Muscle layer of duodenum (tissue), 2 donors: ENCODE results near the gene PARD6B.
"Not testable (repeated sequence)": the region's sequence is repeated elsewhere in the genome, so short reads cannot be mapped to it uniquely, and the experiment has no call there.

ENCODE experiments used
- H3K27ac ChIP-seq: one replicate; pipeline ENCODE4 v1.7.0; 2013; ENCODE audit warnings: mild to moderate bottlenecking, low read length
- H3K27me3 ChIP-seq: one replicate; pipeline ENCODE4 v1.7.0; 2013; ENCODE audit warnings: low read depth, mild to moderate bottlenecking, control low read depth, low read length
- H3K36me3 ChIP-seq, 2 donors: one replicate each; pipeline ENCODE4 v1.7.0; 2013; ENCODE audit warnings: low read length in 2 of 2, control low read depth in 1 of 2, mild to moderate bottlenecking in 1 of 2; ENCODE audit not compliant: insufficient read depth in 2 of 2, control insufficient read depth in 1 of 2
- H3K4me1 ChIP-seq, 2 donors: one replicate each; pipeline ENCODE4 v1.7.0; 2013; ENCODE audit warnings: low read length in 2 of 2, mild to moderate bottlenecking in 2 of 2, control low read depth in 1 of 2, moderate library complexity in 1 of 2; ENCODE audit not compliant: insufficient read depth in 2 of 2, control insufficient read depth in 1 of 2
- H3K4me3 ChIP-seq, 2 donors: one replicate each; pipeline ENCODE4 v1.7.0; 2013; ENCODE audit warnings: low read length in 2 of 2, low read depth in 1 of 2, mild to moderate bottlenecking in 1 of 2
- H3K9me3 ChIP-seq, 2 donors: one replicate each; pipeline ENCODE4 v1.7.0; 2013; ENCODE audit warnings: low read length in 2 of 2, control low read depth in 1 of 2, mild to moderate bottlenecking in 1 of 2; ENCODE audit not compliant: control insufficient read depth in 1 of 2
- donor health status: healthy.

PARD6B gene

GRCh38 chr20:50708845-50709635 lies 22.3 kb upstream of the PARD6B start:
- Histone ChIP-seq H3K4me1 (no peaks in the 10 kb centered on the region), H3K27ac (no peak overlapping the region), H3K27me3 (no peaks in the 10 kb centered on the region), H3K4me3 (no peak overlapping the region), H3K9me3 (no peaks in the 10 kb centered on the region), H3K36me3 (no peaks in the 10 kb centered on the region)

DNA sequence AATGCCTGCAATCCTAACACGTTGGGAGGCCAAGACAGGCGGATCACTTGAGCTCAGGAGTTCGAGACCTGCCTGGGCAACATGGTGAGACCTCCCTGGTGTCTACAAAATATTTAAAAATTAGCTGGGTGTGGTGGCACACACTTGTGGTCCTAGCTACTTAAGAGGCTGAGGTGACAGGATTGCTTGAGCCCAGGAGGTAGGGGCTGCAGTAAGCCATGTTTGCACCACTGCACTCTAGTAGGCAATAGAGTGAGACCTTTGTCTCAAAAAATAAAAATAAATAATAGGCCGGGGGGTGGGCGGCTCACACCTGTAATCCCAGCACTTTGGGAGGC lies 21.8 kb upstream of the PARD6B start:
- Histone ChIP-seq H3K4me1 (no peaks in the 10 kb centered on the region), H3K27me3 (no peaks in the 10 kb centered on the region), H3K4me3 (no peak overlapping the region), H3K27ac (no peak overlapping the region), H3K9me3 (no peaks in the 10 kb centered on the region), H3K36me3 (no peaks in the 10 kb centered on the region)

- H3K27me3 ChIP-seq, result no peaks in the 10 kb centered on the region
- H3K36me3 ChIP-seq, result no peaks in the 10 kb centered on the region
- no peak overlapping the region for H3K4me3 ChIP-seq
- no peak overlapping the region for H3K27ac ChIP-seq
- no peaks in the 10 kb centered on the region for H3K4me1 ChIP-seq
- no peaks in the 10 kb centered on the region for H3K9me3 ChIP-seq
Measured at GRCh38 chr20:50710492-50711063, 20.8 kb upstream of the PARD6B start.

DNA sequence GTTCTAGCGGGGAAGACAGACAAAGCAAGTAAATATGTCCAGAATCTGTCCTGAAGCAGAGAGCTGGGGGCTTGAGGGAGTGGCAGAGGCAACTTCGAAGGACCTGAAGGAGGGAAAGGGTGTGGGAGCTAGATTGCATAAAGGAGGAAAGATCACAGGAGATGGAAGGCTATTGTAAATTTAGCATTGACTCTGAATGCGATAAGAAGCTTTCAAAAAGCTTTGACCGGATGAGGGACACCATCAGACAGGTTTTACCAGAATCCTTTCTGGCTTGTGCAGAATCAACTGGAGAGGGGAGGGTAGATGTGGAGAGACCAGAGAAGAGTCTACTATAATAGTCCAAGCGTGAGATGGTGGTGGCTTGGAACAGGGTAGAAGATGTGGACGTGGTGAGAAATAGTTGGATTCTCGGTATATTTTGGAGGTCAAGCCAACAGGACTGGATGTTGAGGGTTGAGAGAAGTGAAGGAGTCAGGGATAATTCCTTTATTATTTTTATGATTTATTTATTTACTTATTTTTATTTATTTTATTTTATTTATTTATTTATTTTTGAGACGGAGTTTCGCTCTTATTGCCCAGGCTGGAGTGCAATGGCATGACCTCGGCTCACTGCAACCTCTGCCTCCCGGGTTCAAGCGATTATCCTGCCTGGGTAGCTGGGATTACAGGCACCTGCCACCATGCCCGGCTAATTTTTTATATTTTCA lies 20.1 kb upstream of the PARD6B start:
- H3K9me3 ChIP-seq, result no peaks in the 10 kb centered on the region
- no peak overlapping the region for H3K27ac ChIP-seq
- H3K27me3 ChIP-seq, result no peaks in the 10 kb centered on the region
- H3K4me3 ChIP-seq, result no peak overlapping the region
- no peaks in the 10 kb centered on the region for H3K36me3 ChIP-seq
- H3K4me1 ChIP-seq, result no peaks in the 10 kb centered on the region

DNA sequence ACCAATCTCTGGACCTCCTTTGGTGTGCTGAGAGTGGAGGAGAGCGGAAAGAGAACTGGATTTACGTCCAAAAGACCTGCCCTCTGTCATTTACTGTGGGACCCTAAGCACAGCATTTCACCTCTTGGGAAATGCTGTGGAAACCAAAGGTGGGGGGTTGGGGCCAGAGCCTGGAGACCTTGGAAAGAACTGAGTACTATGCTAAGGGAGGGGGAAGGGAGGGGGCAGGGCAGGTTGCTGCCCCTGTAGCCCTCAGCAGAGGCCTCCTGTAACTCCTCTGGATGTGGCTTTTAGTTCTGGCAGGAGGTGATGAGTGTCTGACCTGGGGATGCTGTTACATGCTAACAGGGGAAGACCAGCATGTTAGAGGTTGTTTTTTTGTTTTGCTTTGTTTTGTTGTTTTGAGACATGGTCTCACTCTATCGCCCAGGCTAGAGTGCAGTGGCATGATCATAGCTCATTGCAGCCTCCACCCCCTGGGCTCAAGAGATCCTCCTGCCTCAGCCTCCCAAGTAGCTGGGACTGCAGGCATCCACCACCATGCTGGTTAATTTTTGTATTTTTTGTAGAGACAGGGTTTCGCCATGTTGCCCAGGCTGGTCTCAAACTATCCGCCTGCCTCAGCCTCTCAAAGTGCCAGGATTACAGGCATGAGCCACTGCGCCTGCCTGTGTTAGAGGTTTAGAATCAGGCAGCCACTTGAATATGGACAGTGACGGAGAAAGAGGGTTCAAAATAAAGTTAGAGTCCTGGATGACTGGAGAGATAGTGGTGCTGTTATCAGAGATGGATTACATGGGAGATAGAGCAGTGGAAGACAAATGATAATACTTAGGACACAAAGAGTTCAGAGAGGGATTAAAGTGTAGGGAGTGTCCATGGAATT lies 18.4 kb upstream of the PARD6B start:
- Histone ChIP-seq H3K9me3 (no peaks in the 10 kb centered on the region), H3K27ac (no peak overlapping the region), H3K27me3 (no peaks in the 10 kb centered on the region), H3K36me3 (no peaks in the 10 kb centered on the region), H3K4me3 (no peak overlapping the region), H3K4me1 (no peaks in the 10 kb centered on the region)

DNA sequence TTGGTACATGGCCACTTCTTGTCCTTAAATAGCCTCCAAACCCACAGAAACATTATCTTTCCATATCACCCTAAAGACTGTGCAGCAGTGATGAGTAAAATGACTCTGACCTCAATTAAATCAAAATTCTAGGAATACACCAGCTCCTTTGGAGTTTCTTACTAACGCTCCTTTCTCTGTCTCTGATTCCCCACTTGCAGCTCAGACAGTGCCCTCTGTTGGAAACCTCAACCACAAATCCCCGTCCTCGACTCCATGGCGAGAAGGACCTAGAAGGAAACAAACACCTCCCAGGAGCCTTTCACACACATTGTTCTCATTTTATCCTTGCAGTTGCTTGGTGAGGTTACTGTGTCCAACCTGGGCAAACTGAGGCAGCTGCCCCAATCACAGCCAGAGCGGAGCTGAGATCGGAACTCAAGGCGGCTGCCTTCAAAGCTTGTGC lies 17.7 kb upstream of the PARD6B start:
- H3K27me3 ChIP-seq, result no peaks in the 10 kb centered on the region
- H3K4me3 ChIP-seq, result no peak overlapping the region
- H3K27ac ChIP-seq, result no peak overlapping the region
- H3K36me3 ChIP-seq, result no peaks in the 10 kb centered on the region
- no peaks in the 10 kb centered on the region for H3K4me1 ChIP-seq
- H3K9me3 ChIP-seq, result no peaks in the 10 kb centered on the region

DNA sequence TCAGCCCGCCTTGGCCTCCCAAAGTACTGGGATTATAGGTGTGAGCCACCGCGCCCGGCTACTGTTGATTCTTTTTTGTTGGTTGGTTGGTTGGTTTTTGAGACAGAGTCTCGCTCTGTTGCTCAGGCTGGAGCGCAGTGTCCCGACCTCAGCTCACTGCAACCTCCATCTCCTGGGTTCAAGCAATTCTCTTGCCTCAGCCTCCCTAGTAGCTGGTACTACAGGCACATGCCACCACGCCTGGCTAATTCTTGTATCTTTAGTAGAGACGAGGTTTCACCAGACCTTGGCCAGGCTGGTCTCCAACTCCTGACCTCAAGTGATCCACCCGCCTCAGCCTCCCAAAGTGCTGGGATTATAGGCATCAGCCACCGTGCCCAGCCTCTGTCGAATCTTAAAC lies 17.0 kb upstream of the PARD6B start:
- not testable (repeated sequence) for H3K27ac ChIP-seq, H3K36me3 ChIP-seq, H3K4me3 ChIP-seq, H3K9me3 ChIP-seq, H3K27me3 ChIP-seq, H3K4me1 ChIP-seq

- H3K4me3 ChIP-seq, result no peak overlapping the region
- H3K27ac ChIP-seq, result no peak overlapping the region
- H3K9me3 ChIP-seq, result no peaks in the 10 kb centered on the region
- H3K27me3 ChIP-seq, result no peaks in the 10 kb centered on the region
- H3K4me1 ChIP-seq, result no peaks in the 10 kb centered on the region
- H3K36me3 ChIP-seq, result no peaks in the 10 kb centered on the region
Measured at GRCh38 chr20:50715694-50716093, 15.7 kb upstream of the PARD6B start.

GRCh38 chr20:50716518-50716917 lies 14.9 kb upstream of the PARD6B start:
- Histone ChIP-seq H3K9me3 (no peaks in the 10 kb centered on the region), H3K36me3 (no peaks in the 10 kb centered on the region), H3K27ac (no peak overlapping the region), H3K4me3 (no peak overlapping the region), H3K27me3 (no peaks in the 10 kb centered on the region), H3K4me1 (no peaks in the 10 kb centered on the region)

DNA sequence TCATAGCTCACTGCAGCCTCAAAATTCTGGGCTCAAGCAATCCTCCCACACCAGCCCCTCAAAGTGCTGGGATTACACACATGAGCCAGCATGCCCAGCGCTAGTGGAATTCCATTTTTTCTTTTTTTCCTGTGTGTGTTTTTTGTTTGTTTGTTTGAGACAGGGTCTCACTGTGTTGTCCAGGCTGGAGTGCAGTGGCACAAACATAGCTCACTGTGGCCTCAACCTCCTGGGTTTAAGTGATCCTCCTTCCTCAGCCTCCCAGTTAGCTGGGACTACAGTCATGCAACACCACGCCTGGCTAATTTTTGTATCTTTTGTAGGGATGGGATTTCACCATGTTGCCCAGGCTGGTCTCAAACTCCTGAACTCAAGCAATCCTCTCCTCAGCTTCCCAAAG lies 14.1 kb upstream of the PARD6B start:
- Histone ChIP-seq H3K27ac (no peak overlapping the region), H3K9me3 (no peaks in the 10 kb centered on the region), H3K4me1 (no peaks in the 10 kb centered on the region)

More for the DNA sequence above, 14.1 kb upstream of the PARD6B start:
- H3K4me3 ChIP-seq, result no peak overlapping the region
- no peaks in the 10 kb centered on the region for H3K27me3 ChIP-seq
- no peaks in the 10 kb centered on the region for H3K36me3 ChIP-seq
